ENCODE measurements around the gene PRKCQ. TPM values are rescaled to one million over a fixed set of nuclear protein-coding genes. Genes with fewer than 3 reads are reported as not detected.

The PRKCQ gene
- polyA plus RNA-seq, 1 donor, result 16.3 TPM

GRCh38 chr10:6567884-6568283 lies 12.2 kb downstream of the PRKCQ start:
- DNase-seq (ENCODE audit: low read depth), result no peak

DNA sequence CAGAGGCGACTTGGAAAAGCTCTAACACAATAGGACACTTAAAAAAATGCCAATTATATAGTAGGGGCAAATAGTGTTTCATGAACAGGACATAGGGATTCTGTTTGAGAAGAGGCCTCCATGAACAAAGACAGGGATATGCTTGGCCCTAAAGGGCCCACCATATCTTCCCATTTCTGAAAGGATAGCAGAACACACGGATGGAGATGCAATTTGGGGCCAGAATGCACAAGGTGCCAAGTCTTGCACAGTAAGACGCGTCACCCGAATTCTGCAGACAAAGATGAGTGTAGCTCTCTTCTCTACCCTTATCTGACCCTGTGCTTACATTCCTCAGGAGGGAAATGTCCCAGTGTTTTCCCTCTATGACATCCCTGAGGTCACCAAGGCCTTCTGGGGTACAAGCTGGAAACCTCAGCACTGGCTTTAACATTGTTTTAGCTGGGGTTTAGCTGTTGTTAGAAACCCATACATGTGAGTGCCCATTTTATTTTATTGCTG lies 12.8 kb downstream of the PRKCQ start:
- DNase-seq (ENCODE audit: low read depth), result no peak

DNA sequence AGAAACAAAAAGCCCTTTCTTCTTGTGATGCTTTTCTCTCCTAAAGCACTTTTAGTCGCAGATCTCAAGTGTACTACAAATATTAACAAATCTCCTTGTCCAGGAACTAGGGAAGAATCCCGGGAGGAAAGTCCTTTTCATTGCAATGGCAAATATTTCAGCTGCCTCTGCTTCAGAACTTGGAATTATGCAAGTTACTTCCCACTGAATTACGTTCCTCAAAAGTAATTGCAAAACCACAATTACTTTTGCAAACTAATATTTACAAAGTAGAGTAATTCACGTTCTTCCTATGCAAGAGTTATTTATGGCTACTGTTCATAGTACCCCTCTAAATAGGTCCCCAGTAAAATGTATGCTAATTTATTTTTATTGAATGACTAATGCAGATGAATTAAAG lies 14.5 kb downstream of the PRKCQ start:
- no peak for DNase-seq (ENCODE audit: low read depth)

GRCh38 chr10:6564367-6564766 lies 15.7 kb downstream of the PRKCQ start:
- no peak for DNase-seq (ENCODE audit: low read depth)

DNA sequence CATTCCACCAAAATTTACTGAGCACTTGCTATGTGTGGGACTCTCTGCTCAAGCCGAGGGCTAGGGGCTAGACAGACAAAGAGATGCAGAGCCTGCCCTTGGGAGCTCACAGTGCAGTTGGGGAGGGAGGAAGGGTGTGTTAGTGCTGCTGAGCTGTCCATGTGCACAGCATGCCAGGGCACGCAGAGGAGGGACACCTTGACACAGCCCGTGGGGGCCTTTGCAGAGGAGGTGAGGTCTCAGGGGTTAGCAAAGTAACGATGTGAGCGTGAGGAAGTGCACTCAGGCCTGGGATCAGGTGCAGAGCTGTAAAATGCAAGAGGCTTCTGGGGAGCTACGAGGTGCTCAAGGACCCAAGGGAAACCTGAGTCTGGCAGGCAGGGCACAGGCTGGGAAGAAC lies 16.3 kb downstream of the PRKCQ start:
- DNase-seq (ENCODE audit: low read depth), result no peak

GRCh38 chr10:6563075-6563474 lies 17.0 kb downstream of the PRKCQ start:
- no peak for DNase-seq (ENCODE audit: low read depth)

DNA sequence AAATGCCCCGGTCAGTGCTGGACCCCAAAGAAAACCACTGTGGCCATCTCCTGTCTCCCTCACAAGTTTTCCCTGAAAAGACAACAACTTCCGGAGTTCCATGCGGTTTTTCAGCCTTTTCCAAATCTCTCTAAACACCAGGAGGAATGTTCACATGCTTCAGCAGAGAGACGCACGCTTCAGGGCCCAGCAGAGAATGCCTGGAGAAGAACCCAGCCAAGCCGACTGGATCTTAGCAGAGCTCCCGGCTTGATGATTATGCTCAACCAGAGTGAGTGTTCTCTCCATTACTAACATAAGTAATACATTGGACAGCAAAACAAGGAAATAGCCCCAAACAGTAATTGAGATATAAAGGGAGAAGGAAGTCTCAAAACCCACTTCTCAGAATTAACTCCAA lies 17.9 kb downstream of the PRKCQ start:
- no peak for DNase-seq (ENCODE audit: low read depth)

GRCh38 chr10:6561552-6561951 lies 18.5 kb downstream of the PRKCQ start:
- DNase-seq (ENCODE audit: low read depth), result no peak

GRCh38 chr10:6558759-6559461 lies 21.2 kb downstream of the PRKCQ start:
- no peak for DNase-seq (ENCODE audit: low read depth)

- DNase-seq (ENCODE audit: low read depth), result no peak
These were observed 21.8 kb downstream of the PRKCQ start for GRCh38 chr10:6558272-6558671.

DNA sequence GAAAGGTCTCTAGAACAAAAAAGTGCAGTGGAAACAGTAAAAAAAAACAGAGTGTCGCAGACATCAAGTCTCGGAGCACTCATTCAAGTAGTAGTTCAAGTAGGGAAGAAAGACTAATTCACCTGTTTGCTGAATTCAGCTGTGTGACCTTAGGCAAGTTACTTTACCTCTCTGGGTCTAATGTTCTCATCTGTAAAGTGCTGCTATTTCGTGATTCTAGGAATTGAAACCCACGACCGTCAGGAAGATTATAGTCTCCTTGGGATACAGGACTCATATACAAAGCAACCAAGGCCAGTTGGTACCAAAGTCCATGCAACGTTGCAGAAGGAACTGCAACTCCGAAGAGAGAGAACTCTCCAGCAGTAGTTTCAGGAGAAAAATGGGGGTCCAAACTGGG lies 26.1 kb downstream of the PRKCQ start:
- DNase-seq (ENCODE audit: low read depth), result no peak

GRCh38 chr10:6543431-6544005 lies 36.6 kb downstream of the PRKCQ start:
- DNase-seq (ENCODE audit: low read depth), result no peak

DNA sequence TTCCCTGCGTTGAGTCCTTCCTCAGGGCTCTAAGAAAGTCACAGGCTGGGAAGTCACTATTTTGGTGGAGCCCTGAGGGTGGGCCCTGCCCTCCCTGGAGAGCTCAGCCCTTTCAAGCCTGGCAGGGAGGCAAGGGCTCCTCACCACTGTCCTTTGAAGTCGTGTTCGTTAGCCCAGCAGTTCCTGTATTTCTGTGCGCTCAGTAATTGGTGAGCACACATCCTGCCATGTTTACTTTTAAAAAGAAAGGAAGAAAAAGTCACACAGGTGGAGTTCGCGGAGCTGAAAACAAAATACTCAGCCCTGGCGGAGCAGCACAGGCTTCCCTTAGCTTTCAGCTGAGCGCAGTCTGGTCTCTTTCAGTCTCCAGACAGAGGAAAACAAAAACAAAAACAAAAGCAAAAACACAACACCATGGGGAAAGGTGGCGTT lies 37.1 kb downstream of the PRKCQ start:
- no peak for DNase-seq (ENCODE audit: low read depth)

DNA sequence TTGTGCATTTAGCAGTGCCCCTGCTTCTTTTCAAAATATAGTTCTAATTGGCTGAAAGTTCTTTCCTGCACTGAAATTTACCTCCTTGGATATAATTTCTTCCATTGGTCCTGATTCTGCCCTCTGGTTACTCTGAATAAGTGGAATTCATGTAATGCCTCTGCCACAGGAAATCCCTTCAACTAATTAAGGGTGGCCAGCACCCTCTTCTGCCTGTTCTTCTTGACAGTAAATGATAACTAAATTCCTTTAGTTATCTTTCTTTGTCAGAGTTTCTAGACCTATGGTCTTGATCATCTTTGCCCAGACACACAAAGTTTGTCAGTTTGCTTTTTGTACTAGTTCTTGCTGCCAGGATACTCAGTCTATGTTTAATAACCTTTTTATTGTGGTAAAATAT lies 40.2 kb downstream of the PRKCQ start:
- DNase-seq (ENCODE audit: low read depth), result no peak

DNA sequence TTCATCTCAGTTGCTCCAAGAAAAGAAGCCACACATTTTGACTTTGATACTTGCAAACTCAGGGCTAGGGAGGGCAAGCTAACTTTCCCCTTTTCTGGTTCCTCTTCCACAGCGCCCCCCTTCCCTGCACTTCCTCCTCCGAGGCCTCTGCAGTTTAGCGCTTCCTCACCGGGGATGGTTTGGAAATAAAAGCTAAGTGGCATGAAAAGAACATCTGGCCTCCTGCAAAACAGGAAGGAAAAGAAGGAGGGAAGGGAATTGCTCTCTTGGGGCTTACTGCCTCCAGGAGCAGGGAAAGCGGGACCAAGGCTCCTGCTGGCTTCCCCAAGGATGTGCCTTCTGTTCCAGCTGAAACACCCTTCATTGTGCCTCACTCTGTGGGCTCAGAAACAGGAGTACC lies 42.3 kb downstream of the PRKCQ start:
- no peak for DNase-seq (ENCODE audit: low read depth)

DNA sequence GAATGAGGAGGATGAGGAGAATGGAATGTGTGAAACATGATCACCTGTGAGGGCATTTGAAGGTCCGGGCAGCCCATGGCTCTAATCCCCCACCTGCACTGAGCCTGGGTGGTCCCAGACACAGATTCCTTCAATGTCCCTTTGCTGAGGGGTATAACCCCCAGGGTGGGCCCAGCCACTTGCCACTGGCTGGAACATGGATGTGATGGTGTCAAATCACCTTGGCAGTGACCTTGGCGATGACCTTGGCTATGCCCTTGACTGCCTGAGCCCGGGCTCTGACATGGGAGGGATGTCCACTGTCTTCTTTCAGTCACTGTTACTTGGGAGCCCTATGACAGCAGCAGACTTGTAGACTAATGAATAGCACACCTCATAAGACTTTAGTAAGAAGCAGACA lies 44.0 kb downstream of the PRKCQ start:
- no peak for DNase-seq (ENCODE audit: low read depth)

DNA sequence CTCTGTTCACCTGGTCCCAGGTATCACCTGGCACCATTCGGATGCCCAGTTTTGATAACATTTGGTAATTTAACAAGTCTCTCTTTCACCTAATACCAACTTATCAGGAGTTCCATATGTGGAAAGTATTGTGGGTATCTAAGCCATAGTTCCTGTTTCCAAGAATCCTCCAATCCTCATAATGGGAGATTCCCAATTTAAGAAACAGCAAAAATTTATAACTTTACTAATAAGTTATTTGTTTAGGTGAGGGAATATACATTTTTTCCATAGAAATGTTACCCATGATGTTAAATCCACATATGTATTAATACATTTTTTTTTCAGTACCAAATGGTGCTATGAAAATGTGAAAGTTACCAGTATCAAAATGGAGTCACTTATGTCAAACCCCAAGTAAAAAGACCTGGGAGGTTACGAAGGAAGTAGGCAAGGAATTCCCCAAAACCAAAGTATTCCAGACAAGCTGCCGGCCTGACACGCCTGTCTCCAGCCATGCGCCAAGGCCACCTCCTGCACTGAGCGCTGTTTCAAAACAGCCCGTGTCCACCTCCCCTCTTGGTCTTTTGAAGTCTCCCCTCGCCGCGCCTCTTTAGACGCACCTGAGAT lies 44.8 kb downstream of the PRKCQ start:
- DNase-seq (ENCODE audit: low read depth), result no peak

DNA sequence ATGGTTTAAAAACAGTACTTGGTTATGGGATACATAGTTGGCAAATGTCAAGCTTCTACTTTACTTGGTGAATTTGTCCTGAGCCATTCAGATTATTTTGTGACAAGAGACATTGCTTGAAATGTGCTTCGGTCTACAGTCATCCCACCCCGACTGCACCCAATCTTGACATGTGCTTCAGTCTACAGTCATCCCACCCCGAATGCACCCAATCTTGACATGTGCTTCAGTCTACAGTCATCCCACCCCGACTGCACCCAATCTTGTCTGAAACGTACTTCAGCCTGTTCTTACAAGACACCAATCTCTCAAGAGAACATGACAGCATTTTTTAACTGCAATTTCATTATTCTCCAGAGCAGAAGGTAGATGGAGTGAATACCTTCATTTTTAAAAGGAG lies 47.8 kb downstream of the PRKCQ start:
- DNase-seq (ENCODE audit: low read depth), result no peak

- no peak for DNase-seq (ENCODE audit: low read depth)
These were observed 49.1 kb downstream of the PRKCQ start for GRCh38 chr10:6530966-6531365.

GRCh38 chr10:6530211-6530840 lies 49.8 kb downstream of the PRKCQ start:
- DNase-seq (ENCODE audit: low read depth), result no peak

DNA sequence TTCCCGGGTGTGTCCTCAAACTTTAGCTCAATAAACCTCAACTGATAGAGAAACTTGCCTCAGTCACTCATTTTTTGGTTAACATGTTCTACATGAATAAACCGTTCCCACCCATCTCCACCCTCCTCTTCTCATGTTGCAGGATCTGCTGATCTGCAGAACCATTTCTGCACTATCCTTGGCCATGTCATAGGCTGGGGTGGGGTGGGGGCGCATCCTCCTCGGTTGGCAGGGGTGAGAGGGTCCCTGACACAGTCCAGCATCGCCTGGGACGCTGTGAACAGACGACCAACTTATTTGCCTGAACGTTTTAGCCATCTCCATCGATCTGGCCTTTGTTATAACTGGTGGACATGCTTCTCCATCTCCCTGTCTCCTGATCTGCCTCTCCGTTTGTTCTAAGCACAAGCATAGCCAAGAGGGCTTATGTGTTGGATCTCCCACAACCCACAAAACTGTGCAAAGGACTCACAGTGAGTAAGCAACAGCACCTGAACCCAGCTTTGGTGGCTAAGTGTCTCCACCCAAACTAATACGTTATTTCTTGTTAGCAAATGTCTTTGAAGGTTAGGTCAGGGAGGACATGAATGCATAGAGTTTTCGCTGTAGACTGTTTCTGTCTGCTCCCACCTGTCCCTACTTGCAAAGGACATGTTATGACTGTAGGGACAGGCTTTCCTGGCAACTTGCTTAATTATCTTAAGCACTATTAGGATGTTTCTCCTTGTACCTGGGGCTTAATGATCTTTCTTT lies 51.7 kb downstream of the PRKCQ start:
- no peak for DNase-seq (ENCODE audit: low read depth)

- no peak for DNase-seq (ENCODE audit: low read depth)
These were observed 54.4 kb downstream of the PRKCQ start for GRCh38 chr10:6525599-6526165.
